H9 (cell line): Measurements from ENCODE around the gene CALM1. TPM values are rescaled to one million over a fixed set of nuclear protein-coding genes. Genes with fewer than 3 reads are reported as not detected.

Source experiments
- DNase-seq: peaks from one replicate; pipeline ENCODE4 v3.0.0-alpha.2; 2017
- H2AFZ ChIP-seq: one replicate; pipeline ENCODE4 v1.6.1; 2013; ENCODE audit warnings: mild to moderate bottlenecking, low read length, control low read depth, moderate library complexity
- H2AK5ac ChIP-seq: 2 replicates; pipeline ENCODE4 v1.6.1; 2013; ENCODE audit warnings: low read length, control low read depth, mixed read lengths; ENCODE audit not compliant: insufficient read length
- H2BK120ac ChIP-seq: one replicate; pipeline ENCODE4 v1.6.1; 2013; ENCODE audit warnings: low read depth, mild to moderate bottlenecking, low read length, control low read depth, inconsistent platforms; ENCODE audit not compliant: poor library complexity, severe bottlenecking
- H2BK12ac ChIP-seq: 2 replicates; pipeline ENCODE4 v1.6.1; 2013; ENCODE audit warnings: low read length, control low read depth, mixed read lengths, low read depth; ENCODE audit not compliant: insufficient read length
- H2BK15ac ChIP-seq: 2 replicates; pipeline ENCODE4 v1.6.1; 2013; ENCODE audit warnings: low read depth, low read length, control low read depth
- H2BK20ac ChIP-seq: one replicate; pipeline ENCODE4 v1.6.1; 2013; ENCODE audit warnings: low read depth, mild to moderate bottlenecking, low read length, control low read depth, inconsistent platforms; ENCODE audit not compliant: poor library complexity, severe bottlenecking
- H2BK5ac ChIP-seq: 2 replicates; pipeline ENCODE4 v1.6.1; 2013; ENCODE audit warnings: low read length, control low read depth, mixed read lengths; ENCODE audit not compliant: insufficient read length
- H3K14ac ChIP-seq: 2 replicates; pipeline ENCODE4 v1.6.1; 2013; ENCODE audit warnings: low read length, control low read depth; ENCODE audit not compliant: insufficient read depth
- H3K18ac ChIP-seq: 2 replicates; pipeline ENCODE4 v1.6.1; 2013; ENCODE audit warnings: low read depth, mild to moderate bottlenecking, mixed read lengths, low read length, control low read depth; ENCODE audit not compliant: insufficient read length
- H3K23ac ChIP-seq: 2 replicates; pipeline ENCODE4 v1.6.1; 2013; ENCODE audit warnings: low read length, control low read depth, mixed read lengths, low read depth; ENCODE audit not compliant: insufficient read length
- H3K23me2 ChIP-seq: 2 replicates; pipeline ENCODE4 v1.6.1; 2013; ENCODE audit warnings: low read depth, mild to moderate bottlenecking, mixed read lengths, low read length, control low read depth; ENCODE audit not compliant: insufficient read length, poor library complexity, severe bottlenecking
- H3K27ac ChIP-seq: 2 replicates; pipeline ENCODE4 v1.5.1; 2013; ENCODE audit warnings: low read length, control low read depth, mixed read lengths, low read depth; ENCODE audit not compliant: insufficient read length
- H3K27me3 ChIP-seq: 2 replicates; pipeline ENCODE4 v1.6.1; 2013; ENCODE audit warnings: low read length, control low read depth, inconsistent platforms; ENCODE audit not compliant: insufficient read depth
- H3K4ac ChIP-seq: 2 replicates; pipeline ENCODE4 v1.6.1; 2013; ENCODE audit warnings: low read depth, mild to moderate bottlenecking, control low read depth, inconsistent platforms, low read length, moderate library complexity
- H3K4me1 ChIP-seq: 2 replicates; pipeline ENCODE4 v1.6.1; 2013; ENCODE audit warnings: low read length, control low read depth, inconsistent platforms; ENCODE audit not compliant: insufficient read depth
- H3K4me2 ChIP-seq: 2 replicates; pipeline ENCODE4 v1.6.1; 2013; ENCODE audit warnings: low read length, control low read depth, mixed read lengths; ENCODE audit not compliant: insufficient read length, insufficient read depth
- H3K56ac ChIP-seq: 2 replicates; pipeline ENCODE4 v1.6.1; 2013; ENCODE audit warnings: low read depth, mild to moderate bottlenecking, mixed read lengths, low read length, control low read depth; ENCODE audit not compliant: insufficient read length
- H3K79me1 ChIP-seq: 2 replicates; pipeline ENCODE4 v1.6.1; 2013; ENCODE audit warnings: low read depth, mild to moderate bottlenecking, moderate library complexity, low read length, control low read depth, inconsistent platforms; ENCODE audit not compliant: insufficient read depth, poor library complexity, severe bottlenecking
- H3K79me2 ChIP-seq: 2 replicates; pipeline ENCODE4 v1.6.1; 2013; ENCODE audit warnings: low read length, control low read depth, inconsistent platforms; ENCODE audit not compliant: insufficient read depth
- H3K9ac ChIP-seq: 2 replicates; pipeline ENCODE4 v1.6.1; 2013; ENCODE audit warnings: low read length, control low read depth, mixed read lengths; ENCODE audit not compliant: insufficient read length; ENCODE audit errors: extremely low read depth
- H3K9me3 ChIP-seq: one replicate; pipeline ENCODE4 v1.6.1; 2013; ENCODE audit warnings: low read depth, low read length, inconsistent platforms; ENCODE audit not compliant: control insufficient read depth
- H3T11ph ChIP-seq: one replicate; pipeline ENCODE4 v1.6.1; 2013; ENCODE audit warnings: mild to moderate bottlenecking, low read length, control low read depth, inconsistent platforms
- H4K20me1 ChIP-seq: one replicate; pipeline ENCODE4 v1.6.1; 2013; ENCODE audit not compliant: control insufficient read depth, insufficient read length, insufficient read depth
- H4K5ac ChIP-seq: 2 replicates; pipeline ENCODE4 v1.6.1; 2013; ENCODE audit warnings: low read depth, mild to moderate bottlenecking, mixed read lengths, low read length, control low read depth; ENCODE audit not compliant: insufficient read length
- H4K8ac ChIP-seq: replicated peaks from 2 replicates; pipeline ENCODE4 v1.6.1; 2013; ENCODE audit warnings: low read length, control low read depth, mixed read lengths, low read depth; ENCODE audit not compliant: insufficient read length
- H4K91ac ChIP-seq: 2 replicates; pipeline ENCODE4 v1.6.1; 2013; ENCODE audit warnings: low read depth, mild to moderate bottlenecking, moderate library complexity, mixed read lengths, low read length, control low read depth; ENCODE audit not compliant: insufficient read length
- H3K27ac Mint-ChIP-seq, 3 experiments: 2 replicates in 2 of 3; 3 replicates in 1 of 3; pipeline ENCODE4 v1.8.0; 2020 to 2021; ENCODE audit warnings: mixed read lengths in 3 of 3, mild to moderate bottlenecking in 1 of 3, moderate library complexity in 1 of 3
- H3K27me3 Mint-ChIP-seq: 2 replicates; pipeline ENCODE4 v1.8.0; 2021; ENCODE audit warnings: low read depth, mild to moderate bottlenecking, moderate library complexity, mixed read lengths
- H3K36me3 Mint-ChIP-seq, 3 experiments: 2 replicates in 2 of 3; 3 replicates in 1 of 3; pipeline ENCODE4 v1.8.0; 2020 to 2021; ENCODE audit warnings: low read depth in 3 of 3, mixed read lengths in 3 of 3; ENCODE audit not compliant: insufficient read depth in 1 of 3
- H3K4me1 Mint-ChIP-seq, 2 experiments: 2 replicates each; pipeline ENCODE4 v1.8.0; 2020; ENCODE audit warnings: mixed read lengths in 2 of 2
- H3K4me3 Mint-ChIP-seq, 2 experiments: 2 replicates in 1 of 2; 3 replicates in 1 of 2; pipeline ENCODE4 v1.8.0; 2020 to 2021; ENCODE audit warnings: mild to moderate bottlenecking in 2 of 2, mixed read lengths in 2 of 2, moderate library complexity in 1 of 2
- H3K9me3 Mint-ChIP-seq, 2 experiments: 2 replicates in 1 of 2; 3 replicates in 1 of 2; pipeline ENCODE4 v1.8.0; 2020; ENCODE audit warnings: mild to moderate bottlenecking in 2 of 2, mixed read lengths in 2 of 2, moderate library complexity in 1 of 2
- WGBS: extraction: QIAGEN DNeasy Blood & Tissue Kit; methylation state at CpG from one replicate; pipeline ENCODE4 v1.1.7; 2013; ENCODE audit warnings: missing lambda C conversion rate, low lambda C conversion rate, mixed read lengths; ENCODE audit not compliant: insufficient read length; ENCODE audit errors: extremely low coverage; 5-methylcytosine and 5-hydroxymethylcytosine counted together
- total RNA-seq: library from RNA; stranded (reverse); gene quantifications from 2 replicates; pipeline ENCODE4 v1.2.1, GENCODE V29; 2021
- TF ChIP-seq, protein P1 (sequence below): fragments of 200-600 bp; sonication (generic); conservative IDR thresholded peaks from 3 replicates; pipeline ENCODE4 v1.8.0; 2021; ENCODE audit warnings: antibody characterized with exemption, mild to moderate bottlenecking

Gene CALM1
- total RNA-seq, 1 experiment from 2014 or later = 354 TPM

DNA sequence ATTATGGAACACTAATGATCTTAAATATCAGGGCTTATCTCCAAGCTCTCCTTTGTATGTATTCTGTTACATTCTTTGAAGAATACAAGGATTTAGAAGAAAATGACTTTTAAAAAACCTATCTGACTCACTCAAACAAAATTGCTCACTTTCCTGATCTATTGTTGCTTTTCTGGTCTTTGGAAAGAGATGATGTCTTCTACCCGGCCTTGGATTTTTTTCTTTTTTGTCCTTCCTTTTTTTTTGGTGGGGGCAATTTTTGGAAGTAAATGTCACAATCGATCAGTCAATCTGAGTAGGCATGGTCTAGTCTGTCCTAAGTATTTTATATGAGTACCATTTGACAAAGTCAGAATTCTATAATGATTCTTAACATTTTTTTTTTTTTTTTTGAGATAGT lies 10.5 kb upstream of the CALM1 start:
- Histone ChIP-seq H3K27me3 (no peaks in the 10 kb centered on the region), H3K23me2 (peaks cover 20% of the 10 kb centered on the region), H3K4ac (no peak overlapping the region), H4K91ac (no peak overlapping the region), H4K8ac (no peak overlapping the region), H2BK15ac (no peak overlapping the region), H3K4me2 (no peak overlapping the region), H3K9ac (no peak overlapping the region), H3K79me1 (no peaks in the 10 kb centered on the region), H3K18ac (no peak overlapping the region), H3T11ph (no peak overlapping the region), H3K4me1 (peaks cover 8% of the 10 kb centered on the region; the same call in 1 of the 2 replicates), H4K20me1 (no peaks in the 10 kb centered on the region), H3K14ac (no peak overlapping the region), H3K23ac (no peak overlapping the region), H2BK120ac (no peak overlapping the region), H4K5ac (no peak overlapping the region), H2BK5ac (no peak overlapping the region), H3K56ac (no peak overlapping the region), H2BK20ac (no peak overlapping the region), H2BK12ac (no peak overlapping the region), H2AFZ (no peak overlapping the region), H3K79me2 (no peaks in the 10 kb centered on the region), H2AK5ac (no peak overlapping the region), H3K9me3 (no peaks in the 10 kb centered on the region), H3K27ac (no peak overlapping the region)
- no peaks in the 10 kb centered on the region for H3K36me3 Mint-ChIP-seq
- no peaks in the 10 kb centered on the region for H3K9me3 Mint-ChIP-seq
- no peak overlapping the region for H3K4me3 Mint-ChIP-seq
- H3K27ac Mint-ChIP-seq = no peak overlapping the region
- H3K27me3 Mint-ChIP-seq = peaks cover 16% of the 10 kb centered on the region
- DNase-seq = no peak
- TF ChIP-seq, protein P1, sequence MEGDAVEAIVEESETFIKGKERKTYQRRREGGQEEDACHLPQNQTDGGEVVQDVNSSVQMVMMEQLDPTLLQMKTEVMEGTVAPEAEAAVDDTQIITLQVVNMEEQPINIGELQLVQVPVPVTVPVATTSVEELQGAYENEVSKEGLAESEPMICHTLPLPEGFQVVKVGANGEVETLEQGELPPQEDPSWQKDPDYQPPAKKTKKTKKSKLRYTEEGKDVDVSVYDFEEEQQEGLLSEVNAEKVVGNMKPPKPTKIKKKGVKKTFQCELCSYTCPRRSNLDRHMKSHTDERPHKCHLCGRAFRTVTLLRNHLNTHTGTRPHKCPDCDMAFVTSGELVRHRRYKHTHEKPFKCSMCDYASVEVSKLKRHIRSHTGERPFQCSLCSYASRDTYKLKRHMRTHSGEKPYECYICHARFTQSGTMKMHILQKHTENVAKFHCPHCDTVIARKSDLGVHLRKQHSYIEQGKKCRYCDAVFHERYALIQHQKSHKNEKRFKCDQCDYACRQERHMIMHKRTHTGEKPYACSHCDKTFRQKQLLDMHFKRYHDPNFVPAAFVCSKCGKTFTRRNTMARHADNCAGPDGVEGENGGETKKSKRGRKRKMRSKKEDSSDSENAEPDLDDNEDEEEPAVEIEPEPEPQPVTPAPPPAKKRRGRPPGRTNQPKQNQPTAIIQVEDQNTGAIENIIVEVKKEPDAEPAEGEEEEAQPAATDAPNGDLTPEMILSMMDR = no peak
- WGBS = no CpG with 5 or more reads among the region's 2 CpGs
- H3K4me1 Mint-ChIP-seq = peaks cover 18 to 23% of the 10 kb centered on the region in 2 experiments
